GM21515 (cell line): ENCODE results near the gene TMEM131L.
"Not testable (repeated sequence)": the region's sequence is repeated elsewhere in the genome, so short reads cannot be mapped to it uniquely, and the experiment has no call there.

Experiments
- ATAC-seq: cut with Tn5 transposase; IDR thresholded peaks from one replicate; pipeline ENCODE4 v1.9.1; 2021; ENCODE audit not compliant: unreplicated experiment

Gene TMEM131L

DNA sequence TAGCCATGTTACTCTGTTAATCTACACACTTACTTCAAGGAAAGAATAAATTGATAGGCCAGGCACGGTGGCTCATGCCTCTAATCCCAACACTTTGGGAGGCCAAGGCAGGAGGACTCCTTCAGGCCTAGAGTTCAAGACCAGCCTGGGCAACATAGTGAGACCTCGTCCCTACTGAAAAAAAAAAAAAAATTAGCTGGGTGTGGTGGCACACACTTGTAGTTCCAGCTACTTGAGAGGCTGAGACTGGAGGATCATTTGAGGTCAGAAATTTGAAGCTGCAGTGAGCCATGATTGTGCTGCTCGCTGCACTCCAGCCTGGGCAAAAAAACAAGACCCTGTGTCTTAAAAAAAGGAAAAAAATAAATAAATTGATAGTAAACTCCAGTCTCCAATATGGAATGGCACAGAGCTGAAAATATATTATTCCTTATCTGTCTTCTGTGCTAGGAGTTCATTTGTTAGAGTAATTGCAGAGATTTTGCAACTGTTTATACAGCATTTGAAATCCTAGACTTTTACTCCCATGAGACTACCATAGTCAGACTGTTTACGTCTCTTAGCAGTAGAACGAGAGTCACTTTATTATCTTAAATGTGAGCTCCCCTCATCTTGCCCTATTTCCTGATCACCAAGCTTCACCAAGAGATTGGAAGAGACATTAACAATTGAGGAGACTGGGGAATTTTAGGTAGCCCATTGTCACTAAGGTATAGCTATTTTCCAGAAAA, 18.8 kb upstream of the TMEM131L start:
- ATAC-seq, result no peak

DNA sequence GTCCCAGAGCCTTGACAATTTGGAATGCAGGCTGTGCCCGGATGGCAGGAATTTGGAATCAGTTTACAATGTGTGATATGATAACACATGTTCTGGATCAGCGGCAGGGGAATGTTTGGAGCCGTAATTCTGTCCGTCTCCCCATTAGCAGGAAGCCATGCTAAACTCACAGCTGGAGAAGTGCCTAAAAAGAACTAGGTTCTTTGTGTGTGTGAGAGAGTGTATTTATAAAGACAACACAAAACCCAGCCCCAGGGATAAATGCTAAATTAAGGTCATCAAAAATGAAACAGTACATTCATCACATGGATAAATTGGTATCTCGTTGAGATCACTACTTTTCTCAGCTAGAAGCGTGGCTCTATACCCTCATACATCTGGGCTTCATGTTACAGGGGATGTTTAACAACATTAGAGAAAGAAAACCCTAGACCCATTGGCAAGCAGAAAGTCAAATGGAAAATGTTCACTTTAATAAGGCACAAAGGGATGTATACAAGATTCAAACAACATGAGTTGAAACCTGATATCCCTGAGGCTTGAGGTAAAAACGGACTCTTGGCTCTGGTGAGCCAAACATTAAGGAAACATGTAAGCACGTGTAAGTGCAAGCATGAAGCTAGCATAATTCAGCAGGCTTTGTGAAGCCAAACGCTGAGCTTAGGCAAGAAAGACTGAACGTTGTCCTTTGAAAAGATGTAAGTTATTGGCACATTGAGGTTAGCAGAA, 18.0 kb upstream of the TMEM131L start:
- no peak for ATAC-seq

DNA sequence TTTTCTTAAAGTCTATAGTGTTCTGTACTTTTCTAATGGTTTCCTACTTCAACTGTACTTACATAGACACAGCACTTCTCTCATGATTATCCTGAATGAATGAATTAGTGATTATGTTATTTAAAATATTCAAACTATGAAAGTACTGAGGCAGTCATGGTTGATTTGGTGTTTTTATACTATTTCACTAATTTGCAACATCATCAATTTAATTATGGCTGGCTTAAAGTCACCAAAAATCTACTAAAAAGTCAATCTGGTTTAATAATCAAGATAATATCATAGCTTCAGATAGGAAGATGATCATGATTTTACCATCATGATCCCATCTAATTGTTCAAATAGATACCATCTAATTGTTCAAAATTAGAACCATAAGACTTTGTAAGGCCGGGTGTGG, 16.8 kb upstream of the TMEM131L start:
- no peak for ATAC-seq

DNA sequence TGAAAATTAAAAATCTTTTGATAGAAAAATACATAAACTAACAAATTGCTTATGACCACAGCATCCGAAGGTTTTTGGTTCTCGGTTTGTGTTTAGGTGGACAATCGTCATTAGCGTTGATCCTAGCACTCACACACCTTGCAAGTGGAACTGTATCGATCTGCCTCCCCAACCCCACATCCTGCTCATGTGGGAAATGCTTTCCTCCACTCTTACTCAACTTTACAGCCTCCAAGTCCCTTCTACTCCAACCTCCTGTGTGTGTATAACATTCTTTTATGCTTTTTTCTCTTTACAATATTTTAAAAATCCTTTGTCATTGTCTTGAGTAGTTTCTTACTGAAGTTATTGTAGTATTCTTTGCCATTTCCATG, 15.6 kb upstream of the TMEM131L start:
- ATAC-seq, result no peak

DNA sequence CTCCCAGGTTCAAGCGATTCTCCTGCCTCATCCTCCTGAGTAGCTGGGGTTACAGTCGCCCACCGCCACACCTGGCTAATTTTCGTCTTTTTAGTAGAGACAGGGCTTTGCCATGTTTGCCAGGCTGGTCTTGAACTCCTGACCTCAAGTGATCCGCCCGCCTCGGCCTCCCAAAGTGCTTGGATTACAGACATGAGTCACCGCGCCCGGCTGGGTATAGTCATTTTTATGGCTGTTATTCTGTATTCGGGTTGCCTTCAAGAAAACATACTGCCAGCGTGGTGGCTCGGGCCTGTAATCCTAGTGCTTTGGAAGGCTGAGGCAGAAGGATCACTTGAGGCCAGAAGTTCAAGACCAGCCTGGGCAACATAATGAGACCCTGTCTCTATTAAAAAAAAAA, 15.0 kb upstream of the TMEM131L start:
- ATAC-seq, result not testable (repeated sequence)

DNA sequence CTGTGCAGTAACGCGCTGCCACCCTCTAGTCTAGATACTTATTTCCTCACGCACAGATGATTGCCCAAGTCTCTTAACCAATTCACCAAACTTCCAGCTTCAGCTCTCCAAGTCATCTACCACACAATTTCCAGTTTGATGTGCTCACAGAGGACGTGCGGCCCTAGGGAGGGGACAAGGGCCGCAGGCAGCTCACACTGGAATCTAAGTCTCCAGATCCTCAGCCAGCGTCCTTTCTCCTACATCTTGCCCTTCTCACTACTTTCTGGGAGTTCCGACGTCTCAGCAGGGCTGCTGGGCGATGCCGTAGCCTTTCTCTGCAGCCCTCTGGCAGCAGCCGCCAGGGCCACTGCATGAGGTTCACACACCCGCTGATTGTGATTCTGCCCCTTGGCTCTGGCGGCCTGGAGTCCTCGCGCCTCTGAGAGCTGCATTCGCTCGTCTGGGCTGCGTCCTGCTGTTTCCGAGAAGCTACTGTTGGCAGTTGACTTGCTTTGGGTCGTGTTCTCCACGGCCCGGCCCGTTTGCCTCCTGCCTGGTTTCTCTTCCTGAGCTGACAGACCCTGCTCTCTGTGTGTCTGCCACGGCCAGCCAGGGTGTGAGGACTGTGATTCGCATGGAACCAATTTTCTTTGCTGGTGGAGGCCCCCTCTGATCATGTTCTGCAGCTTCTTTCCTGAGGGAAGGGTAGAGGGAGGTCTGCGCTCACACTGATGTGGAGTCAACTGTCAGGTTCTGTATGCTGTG, 14.1 kb upstream of the TMEM131L start:
- ATAC-seq, result no peak

DNA sequence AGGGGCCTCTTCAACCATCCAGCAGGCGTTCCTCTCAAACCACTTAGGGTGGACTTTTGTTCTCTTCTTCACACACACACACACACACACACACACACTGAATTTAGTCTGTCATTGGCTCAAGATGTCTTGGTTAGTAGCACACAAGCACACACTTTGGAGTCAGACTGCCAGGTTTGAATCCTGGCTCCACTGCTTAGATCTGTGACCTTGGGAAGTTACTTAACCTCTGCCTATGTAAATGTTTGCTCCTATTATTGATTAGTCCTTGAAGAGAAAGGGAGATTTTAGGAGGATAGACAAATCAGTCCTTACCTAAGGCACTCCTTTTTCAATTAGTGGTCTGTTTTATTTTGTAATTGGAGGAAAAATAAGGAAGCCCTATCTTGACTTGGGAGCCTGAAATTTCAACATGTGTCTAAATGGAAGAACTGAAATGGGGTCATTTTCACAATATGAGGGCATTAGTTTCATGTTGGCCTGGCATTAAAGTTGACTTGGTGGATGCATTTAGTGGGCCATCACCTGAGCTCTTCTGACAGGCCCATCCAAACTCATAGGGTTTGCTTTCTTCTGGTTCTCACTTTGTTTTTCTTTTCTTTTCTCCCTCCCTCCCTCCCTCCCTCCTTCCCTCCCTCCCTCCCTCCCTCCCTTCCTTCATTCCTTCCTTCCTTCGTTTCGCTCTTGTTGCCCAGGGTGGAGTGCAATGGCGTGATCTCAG, 13.3 kb upstream of the TMEM131L start:
- no peak for ATAC-seq

DNA sequence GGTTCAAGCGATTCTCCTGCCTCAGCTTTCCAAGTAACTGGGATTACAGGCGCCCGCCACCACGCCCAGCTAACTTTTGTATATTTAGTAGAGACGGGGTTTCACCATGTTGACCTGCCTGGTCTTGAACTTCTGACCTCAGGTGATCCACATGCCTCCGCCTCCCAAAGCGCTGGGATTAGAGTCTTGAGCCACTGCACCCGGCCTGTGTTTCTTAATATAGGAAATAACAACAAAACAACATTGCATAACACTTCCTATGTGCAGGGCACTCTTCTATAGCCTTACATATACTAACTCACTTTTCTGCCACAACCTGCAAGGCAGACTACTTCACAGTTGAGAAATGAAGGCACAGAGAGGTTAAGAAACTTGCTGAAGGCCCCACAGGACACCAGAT, 12.8 kb upstream of the TMEM131L start:
- no peak for ATAC-seq

DNA sequence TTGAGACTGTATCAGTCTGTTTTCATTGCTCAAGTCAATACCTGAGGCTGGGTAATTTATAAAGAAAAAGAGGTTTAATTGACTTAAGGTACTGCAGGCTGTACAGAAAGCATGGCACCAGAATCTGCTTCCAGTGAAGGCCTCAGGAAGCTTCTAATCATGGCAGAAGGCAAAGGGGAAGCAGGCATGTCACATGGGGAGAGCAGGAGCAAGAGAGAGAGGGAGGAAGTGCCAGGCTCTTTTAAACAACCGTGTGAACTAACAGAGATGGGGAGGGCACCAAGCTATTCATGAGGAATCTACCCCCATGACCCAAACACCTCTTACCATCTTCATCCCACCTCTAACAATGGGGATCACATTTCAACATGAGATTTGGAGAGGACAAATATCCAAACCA, 7.2 kb upstream of the TMEM131L start:
- no peak for ATAC-seq

DNA sequence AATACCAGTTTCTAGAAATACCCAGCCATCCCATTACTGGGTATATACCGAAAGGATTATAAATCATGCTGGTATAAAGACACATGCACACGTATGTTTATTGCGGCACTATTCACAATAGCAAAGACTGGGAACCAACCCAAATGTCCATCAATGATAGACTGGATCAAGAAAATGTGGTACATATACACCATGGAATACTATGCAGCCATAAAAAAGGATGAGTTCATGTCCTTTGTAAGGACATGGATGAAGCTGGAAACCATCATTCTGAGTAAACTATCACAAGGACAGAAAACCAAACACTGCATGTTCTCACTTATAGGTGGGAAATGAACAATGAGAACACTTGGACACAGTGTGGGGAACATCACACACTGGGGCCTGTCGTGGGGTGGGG, 4.6 kb upstream of the TMEM131L start:
- ATAC-seq, result not testable (repeated sequence)

DNA sequence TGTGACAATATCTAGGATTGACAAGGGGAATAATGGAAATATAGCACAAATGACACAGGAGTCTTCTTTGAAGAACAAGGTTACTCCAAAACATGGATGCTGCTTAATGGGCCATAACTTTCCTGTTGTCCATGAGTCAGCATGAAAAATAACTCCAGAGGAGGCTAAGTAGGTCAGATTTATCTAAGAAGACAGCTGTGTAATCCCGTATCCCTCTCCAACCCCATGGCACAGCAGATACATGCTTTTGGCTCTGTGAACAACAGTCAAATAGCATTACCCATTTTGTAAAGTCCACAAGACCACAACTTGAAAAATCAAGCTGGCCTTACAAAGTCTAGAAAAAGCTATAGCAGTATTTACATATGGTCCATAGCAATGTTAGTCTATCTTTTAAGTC, 2.1 kb upstream of the TMEM131L start:
- ATAC-seq, result no peak

DNA sequence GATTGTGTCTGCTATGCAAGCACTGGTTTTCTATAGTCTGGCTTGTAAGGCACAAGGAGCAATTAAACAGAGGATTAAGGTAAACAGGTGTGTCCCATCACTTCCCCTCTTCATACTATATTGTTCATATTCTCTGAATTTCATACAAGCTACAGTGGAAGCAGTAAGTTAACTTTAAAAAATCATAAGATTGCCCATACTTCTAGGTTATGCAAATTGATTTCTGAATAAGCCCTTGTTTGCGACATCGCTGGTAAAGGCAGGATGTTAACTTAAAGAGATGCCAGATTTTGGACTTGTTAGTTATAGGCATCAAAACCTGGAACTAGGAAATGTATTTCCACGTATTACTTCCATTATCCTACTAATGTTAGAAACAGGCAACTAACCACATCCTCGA, 1.0 kb upstream of the TMEM131L start:
- no peak for ATAC-seq

DNA sequence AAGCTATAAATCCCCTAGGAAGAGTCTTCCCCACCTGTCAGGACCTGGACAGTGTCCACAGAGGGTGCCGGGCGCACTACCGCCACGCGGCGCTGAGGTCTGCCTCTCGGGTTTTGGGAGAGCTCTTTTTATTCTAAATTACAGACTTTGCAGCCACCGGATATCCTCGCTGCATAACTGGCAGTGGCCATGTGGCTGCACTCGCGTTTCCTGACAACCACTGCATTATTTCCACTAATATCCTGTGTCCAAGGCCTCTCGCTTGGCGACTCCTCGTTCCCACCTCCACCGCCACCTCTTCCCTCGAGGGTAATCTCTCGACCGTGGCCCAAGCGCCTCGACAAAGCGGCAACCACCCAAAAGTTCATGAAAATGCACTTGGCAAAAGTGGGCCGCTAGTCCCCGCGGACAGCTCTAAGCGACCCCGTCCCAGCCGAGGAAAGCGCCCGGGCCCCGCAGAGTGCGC, 512 bp upstream of the TMEM131L start:
- no peak for ATAC-seq

DNA sequence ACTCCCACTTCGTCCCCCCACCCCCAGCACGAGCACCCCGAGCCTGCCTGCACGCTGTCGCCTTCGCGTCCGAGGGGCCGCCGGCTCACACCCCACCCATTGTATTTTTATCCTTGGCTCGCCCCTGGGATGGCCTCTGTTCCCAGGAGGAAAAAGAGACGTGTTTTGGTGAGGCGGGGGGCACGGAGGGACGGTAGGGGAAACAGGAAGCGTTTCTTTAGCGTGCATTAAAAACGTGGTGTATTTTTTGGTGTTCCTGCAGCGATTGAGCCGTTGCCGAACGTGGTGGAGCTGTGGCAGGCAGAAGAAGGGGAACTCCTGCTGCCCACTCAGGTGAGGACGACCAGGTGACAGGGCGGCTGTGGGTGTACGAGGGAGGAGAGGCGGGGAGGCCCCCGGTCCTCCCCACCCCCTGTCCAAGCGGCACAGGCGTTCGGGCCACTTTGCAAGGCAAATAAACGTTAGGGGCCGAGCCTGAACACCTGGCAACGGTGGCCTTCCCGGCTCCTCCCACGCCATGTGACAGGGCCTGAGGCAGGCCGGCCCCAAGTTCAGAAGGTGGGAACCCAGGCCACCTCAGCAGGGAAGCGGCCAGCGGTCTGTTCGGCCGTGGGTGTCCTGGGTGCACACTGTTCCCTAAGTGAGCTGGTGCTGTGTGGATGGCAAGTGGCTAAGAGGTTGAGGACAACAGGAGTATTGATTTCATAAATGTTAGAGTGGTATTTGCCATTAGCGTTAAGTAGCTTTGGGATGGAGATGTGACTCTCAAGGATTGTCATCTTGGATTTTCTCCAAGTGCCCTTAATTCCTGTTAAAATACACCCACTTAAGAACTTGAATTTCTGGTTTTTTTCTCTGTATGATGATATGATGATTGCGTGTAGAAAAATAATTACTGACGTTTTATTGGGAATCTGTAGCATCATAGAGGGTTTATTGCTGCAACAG, 1.1 kb downstream of the TMEM131L start:
- peak; percentile 56 for ATAC-seq

DNA sequence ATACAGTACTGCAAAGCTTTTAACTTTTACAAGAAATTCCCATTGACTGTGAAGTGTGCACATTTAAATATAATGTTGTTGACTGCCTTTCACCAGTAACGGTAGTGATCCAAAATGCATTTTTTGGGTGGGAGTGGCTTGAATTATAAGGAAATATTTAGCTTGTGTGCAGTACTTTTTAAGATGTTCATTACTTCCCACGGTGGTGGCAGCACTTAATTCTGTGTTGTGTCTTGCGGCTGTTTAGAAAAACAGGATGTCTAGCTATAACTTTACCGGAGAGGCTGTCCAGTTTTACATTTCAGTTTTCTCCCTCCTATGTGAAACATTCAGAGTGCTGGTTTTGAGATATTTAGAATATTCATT, 1.7 kb downstream of the TMEM131L start:
- ATAC-seq, result no peak

DNA sequence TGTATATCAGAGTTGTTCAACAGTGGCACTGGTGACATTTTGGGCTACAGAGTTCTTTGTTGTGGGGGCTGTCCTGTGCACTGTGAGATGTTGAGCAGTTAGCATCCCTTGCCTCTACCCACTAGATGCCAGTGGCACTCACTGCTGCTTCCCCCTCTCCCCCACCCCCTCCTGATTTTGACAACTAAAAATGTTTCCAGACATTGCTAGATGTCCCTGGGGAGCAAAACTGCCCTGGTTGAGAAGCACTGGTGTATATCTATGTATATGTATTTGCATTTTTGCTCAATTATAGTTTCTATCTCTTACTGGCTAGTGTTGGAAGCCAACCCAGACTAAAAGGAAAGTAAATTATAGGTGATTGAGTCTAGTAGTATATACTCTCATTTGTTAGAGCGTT, 2.4 kb downstream of the TMEM131L start:
- peak; percentile 13 for ATAC-seq

DNA sequence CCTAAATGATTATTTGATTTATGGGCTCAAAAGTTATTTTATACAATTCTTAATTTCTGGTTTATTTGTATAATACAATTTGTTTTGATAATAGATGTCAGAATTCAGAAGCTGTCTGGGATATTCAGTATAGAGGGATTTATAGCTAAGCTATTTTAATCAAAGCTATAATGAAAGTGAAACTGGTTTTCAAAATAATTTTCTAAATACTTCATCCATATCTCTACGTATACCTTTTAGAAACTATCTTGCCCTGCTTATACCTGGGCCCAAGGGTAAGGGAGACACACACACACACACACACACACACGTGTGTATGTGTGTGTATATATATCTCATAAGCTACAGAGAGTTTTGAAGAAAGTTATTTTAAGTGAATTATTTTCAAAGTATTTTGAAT, 2.9 kb downstream of the TMEM131L start:
- ATAC-seq, result no peak

DNA sequence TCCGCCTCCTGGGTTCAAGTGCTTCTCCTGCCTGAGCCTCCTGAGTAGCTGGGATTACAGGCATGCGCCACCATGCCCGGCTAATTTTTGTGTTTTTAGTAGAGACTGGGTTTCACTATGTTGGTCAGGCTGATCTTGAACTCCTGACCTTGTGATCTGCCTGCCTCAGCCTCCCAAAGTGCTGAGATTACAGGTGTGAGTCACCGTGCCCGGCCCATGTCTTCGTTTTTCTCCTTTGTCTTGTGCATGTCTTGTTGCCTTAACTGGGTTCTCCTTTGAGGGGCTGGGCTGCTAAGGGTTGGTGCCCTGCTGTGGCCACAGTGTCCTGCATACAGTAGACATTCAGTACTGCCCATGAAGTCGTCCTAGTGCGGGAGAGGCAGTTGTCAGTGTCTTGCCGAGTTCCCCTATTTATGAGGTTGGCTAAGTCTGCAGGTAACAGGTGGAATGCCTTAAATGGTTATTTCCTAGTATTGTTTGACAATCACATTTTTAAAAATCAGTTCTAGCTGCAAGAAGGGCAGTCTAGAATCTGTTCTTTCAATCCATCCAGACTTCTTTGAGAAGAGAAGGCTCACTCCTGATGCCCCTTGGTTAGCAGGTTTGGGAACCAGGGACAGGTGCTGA, 5.0 kb downstream of the TMEM131L start:
- not testable (repeated sequence) for ATAC-seq

DNA sequence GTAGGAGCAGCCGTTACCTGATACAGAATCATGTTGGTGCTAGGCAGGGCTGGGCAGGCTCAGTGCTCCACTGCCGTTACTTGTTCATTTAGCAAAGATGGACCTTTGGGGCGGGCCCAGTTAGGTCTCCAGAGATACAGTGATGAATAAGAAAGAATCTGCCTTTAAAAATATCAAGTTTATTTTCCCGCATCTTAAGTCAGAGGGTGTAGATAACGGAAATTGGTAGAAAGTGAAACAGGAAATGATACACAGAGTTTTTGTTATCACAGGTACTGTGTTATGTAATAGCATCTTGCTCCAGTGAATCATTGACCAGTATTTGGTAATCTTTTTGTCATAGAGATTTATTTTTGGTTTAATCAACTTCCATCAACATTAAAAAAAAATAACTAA, 5.5 kb downstream of the TMEM131L start:
- peak; percentile 24 for ATAC-seq
